Glutamatergic neuron (in vitro differentiated cells): Measurements from ENCODE around the gene AANAT. TPM values are rescaled to one million over a fixed set of nuclear protein-coding genes. Genes with fewer than 3 reads are reported as not detected.

Experiments
- DNase-seq: peaks from one replicate; pipeline ENCODE4 v3.0.0; 2022
- H3K27ac Mint-ChIP-seq: one replicate; pipeline ENCODE4 v1.8.0; 2020; ENCODE audit warnings: mild to moderate bottlenecking, mixed read lengths, inconsistent platforms; ENCODE audit not compliant: unreplicated experiment
- H3K27me3 Mint-ChIP-seq: one replicate; pipeline ENCODE4 v1.8.0; 2020; ENCODE audit warnings: mild to moderate bottlenecking, moderate library complexity, mixed read lengths, inconsistent platforms; ENCODE audit not compliant: unreplicated experiment
- H3K36me3 Mint-ChIP-seq: one replicate; pipeline ENCODE4 v1.8.0; 2020; ENCODE audit warnings: mild to moderate bottlenecking, mixed read lengths, inconsistent platforms; ENCODE audit not compliant: unreplicated experiment
- H3K4me1 Mint-ChIP-seq: one replicate; pipeline ENCODE4 v1.8.0; 2020; ENCODE audit warnings: mild to moderate bottlenecking, low read depth, mixed read lengths, inconsistent platforms; ENCODE audit not compliant: unreplicated experiment
- H3K4me3 Mint-ChIP-seq: one replicate; pipeline ENCODE4 v1.8.0; 2020; ENCODE audit warnings: mild to moderate bottlenecking, mixed read lengths, inconsistent platforms; ENCODE audit not compliant: unreplicated experiment
- H3K9me3 Mint-ChIP-seq: one replicate; pipeline ENCODE4 v1.8.0; 2020; ENCODE audit warnings: mild to moderate bottlenecking, moderate library complexity, mixed read lengths, inconsistent platforms; ENCODE audit not compliant: unreplicated experiment
- CTCF ChIP-seq: fragments of 200-600 bp; sonication (generic); IDR thresholded peaks from one replicate; pipeline ENCODE4 v1.5.0; 2021; ENCODE audit not compliant: partially characterized antibody, unreplicated experiment
- total RNA-seq: library from RNA; stranded (reverse); fragmentation: NEBNext Ultra II Directional; extraction: Animal tissue kit (Norgen Biotek cat#: 25700); gene quantifications from one replicate; pipeline ENCODE4 v1.2.1, GENCODE V29; 2021; ENCODE audit not compliant: unreplicated experiment

AANAT gene
- total RNA-seq, 1 donor from 2014 or later = 0.39 TPM

GRCh38 chr17:76422860-76423259, 44.5 kb upstream of the AANAT start:
- no peak overlapping the region for H3K4me3 Mint-ChIP-seq
- DNase-seq = no peak
- H3K4me1 Mint-ChIP-seq = peaks cover 26% of the 10 kb centered on the region
- no peaks in the 10 kb centered on the region for H3K27me3 Mint-ChIP-seq
- peaks cover 7% of the 10 kb centered on the region for H3K9me3 Mint-ChIP-seq
- TF ChIP-seq CTCF = no peak
- no peaks in the 10 kb centered on the region for H3K36me3 Mint-ChIP-seq
- H3K27ac Mint-ChIP-seq = no peak overlapping the region

GRCh38 chr17:76426853-76427252, 40.5 kb upstream of the AANAT start:
- H3K36me3 Mint-ChIP-seq = no peaks in the 10 kb centered on the region
- peaks cover 16% of the 10 kb centered on the region for H3K4me1 Mint-ChIP-seq
- no peaks in the 10 kb centered on the region for H3K27me3 Mint-ChIP-seq
- no peak for DNase-seq
- TF ChIP-seq CTCF = no peak
- H3K27ac Mint-ChIP-seq = no peak overlapping the region
- peaks cover 7% of the 10 kb centered on the region for H3K9me3 Mint-ChIP-seq
- no peak overlapping the region for H3K4me3 Mint-ChIP-seq

- Mint-ChIP-seq H3K36me3 (no peaks in the 10 kb centered on the region), H3K27me3 (no peaks in the 10 kb centered on the region), H3K4me3 (no peak overlapping the region), H3K27ac (no peak overlapping the region), H3K4me1 (peaks cover 23% of the 10 kb centered on the region), H3K9me3 (peaks cover 6% of the 10 kb centered on the region)
- TF ChIP-seq CTCF = no peak
- no peak for DNase-seq
Measured at GRCh38 chr17:76427501-76428231, 39.7 kb upstream of the AANAT start.

- peaks cover 20% of the 10 kb centered on the region for H3K4me1 Mint-ChIP-seq
- DNase-seq = no peak
- peaks cover 1% of the 10 kb centered on the region for H3K9me3 Mint-ChIP-seq
- no peaks in the 10 kb centered on the region for H3K27me3 Mint-ChIP-seq
- H3K36me3 Mint-ChIP-seq = no peaks in the 10 kb centered on the region
- no peak overlapping the region for H3K27ac Mint-ChIP-seq
- no peak for TF ChIP-seq CTCF
- H3K4me3 Mint-ChIP-seq = no peak overlapping the region
Measured at GRCh38 chr17:76428511-76428910, 38.9 kb upstream of the AANAT start.

GRCh38 chr17:76431509-76431908, 35.9 kb upstream of the AANAT start:
- Mint-ChIP-seq H3K36me3 (no peaks in the 10 kb centered on the region), H3K9me3 (peaks cover 3% of the 10 kb centered on the region), H3K27me3 (no peaks in the 10 kb centered on the region), H3K4me1 (peaks cover 21% of the 10 kb centered on the region), H3K27ac (no peak overlapping the region), H3K4me3 (no peak overlapping the region)
- no peak for DNase-seq
- no peak for TF ChIP-seq CTCF
